Measurements from ENCODE around the gene OXT. TPM values are rescaled to one million over a fixed set of nuclear protein-coding genes. Genes with fewer than 3 reads are reported as not detected.
A peak's percentile ranks its signal among the peaks of the same experiment; 100 is the strongest.

The OXT gene
- total RNA-seq, 2 experiments from 2014 or later, result not detected

- Histone ChIP-seq H2AFZ (ENCODE audit: low read length) (no peak within 1 kb of the TSS), H3K4me2 (ENCODE audit: low read length) (no peak within 1 kb of the TSS), H3K9me2 (ENCODE audit: insufficient read depth, low read length) (no peaks in the 10 kb centered on the region), H3K36me3 (ENCODE audit: insufficient read depth, low read length) (peaks cover 23% of the 10 kb centered on the region), H3K9me3 (ENCODE audit: low read length) (no peaks in the 10 kb centered on the region), H3K27ac (ENCODE audit: low read depth, low read length, poor library complexity, severe bottlenecking) (no peak within 1 kb of the TSS), H3K4me1 (ENCODE audit: insufficient read depth, low read length, poor library complexity, severe bottlenecking) (peaks cover 13% of the 10 kb centered on the region), H3K4me3 (ENCODE audit: low read depth, low read length, poor library complexity, severe bottlenecking) (no peak within 1 kb of the TSS), H3K79me2 (ENCODE audit: insufficient read depth, low read depth, low read length) (peaks cover 14% of the 10 kb centered on the region), H4K20me1 (ENCODE audit: insufficient read depth, low read length) (no peaks in the 10 kb centered on the region)
- intact Hi-C loops (cut with micrococcal nuclease; ENCODE audit: unreplicated experiment), result no loop called here
- BruUV-seq (replicated peaks), result no TSS peak
- no peak for TF ChIP-seq CTCF (conservative IDR thresholded peaks at IDR 0.05; ENCODE audit: low read length)
- no peak for TF ChIP-seq EZH2phosphoT487 (IDR thresholded peaks at IDR 0.05; ENCODE audit: borderline replicate concordance, low read depth, low read length)
- CTCF ChIA-PET (ENCODE audit: unreplicated experiment), result no interaction called here
- no peak for DNase-seq (ENCODE audit: low spot score)
- POLR2A ChIA-PET, result no interaction called here
These were observed 28.1 kb upstream of the OXT start, which contains the start of gene GNRH2 for GRCh38 chr20:3043322-3043721. GNRH2 (plus strand) TSS chr20:3043622; CDS start chr20:3044415, 793 bp downstream.

- Histone ChIP-seq H3K4me2 (ENCODE audit: low read length) (peak overlapping the region; percentile 83; the same call in 1 of the 2 replicates), H3K36me3 (ENCODE audit: insufficient read depth, low read length) (peaks cover 23% of the 10 kb centered on the region), H3K4me3 (ENCODE audit: low read depth, low read length, poor library complexity, severe bottlenecking) (no peak overlapping the region), H4K20me1 (ENCODE audit: insufficient read depth, low read length) (no peaks in the 10 kb centered on the region), H2AFZ (ENCODE audit: low read length) (no peak overlapping the region), H3K4me1 (ENCODE audit: insufficient read depth, low read length, poor library complexity, severe bottlenecking) (peaks cover 13% of the 10 kb centered on the region), H3K9me2 (ENCODE audit: insufficient read depth, low read length) (no peaks in the 10 kb centered on the region), H3K9me3 (ENCODE audit: low read length) (no peaks in the 10 kb centered on the region), H3K79me2 (ENCODE audit: insufficient read depth, low read depth, low read length) (peaks cover 14% of the 10 kb centered on the region), H3K27ac (ENCODE audit: low read depth, low read length, poor library complexity, severe bottlenecking) (no peak overlapping the region)
- TF ChIP-seq CTCF (conservative IDR thresholded peaks at IDR 0.05; ENCODE audit: low read length) (no peak), EZH2phosphoT487 (IDR thresholded peaks at IDR 0.05; ENCODE audit: borderline replicate concordance, low read depth, low read length) (no peak)
- intact Hi-C loops (cut with micrococcal nuclease; ENCODE audit: unreplicated experiment), result no loop called here
- DNase-seq (ENCODE audit: low spot score), result no peak
- ChIA-PET POLR2A (interaction anchor here (1.2 kb wide), 1 partner anchor 10 kb away, joined by 3 read pairs; no protein-coding TSS in a partner anchor), CTCF (ENCODE audit: unreplicated experiment) (no interaction called here)
- BruUV-seq (replicated peaks), result no TSS peak
These were observed 27.0 kb upstream of the OXT start for GRCh38 chr20:3044336-3044965.
